CD14-positive monocyte (primary cell): Measurements from ENCODE around the gene OR4D11. TPM values are rescaled to one million over a fixed set of nuclear protein-coding genes. Genes with fewer than 3 reads are reported as not detected.
"Not testable (repeated sequence)": the region's sequence is repeated elsewhere in the genome, so short reads cannot be mapped to it uniquely, and the experiment has no call there.

Experiments
- DNase-seq, 3 donors: peaks; one replicate each; pipeline ENCODE4 v3.0.0-alpha.2; 2011 to 2022
- H2AFZ ChIP-seq: 2 replicates; pipeline ENCODE4 v1.6.0; 2012; ENCODE audit warnings: mild to moderate bottlenecking, low read depth, low read length, inconsistent platforms; ENCODE audit not compliant: insufficient read depth, poor library complexity, severe bottlenecking
- H3K27ac ChIP-seq, 2 donors: 1 replicate in 1 of 2; 2 replicates in 1 of 2; pipeline ENCODE4 v1.5.1; 2012 to 2013; ENCODE audit warnings: low read length in 2 of 2, control low read depth in 1 of 2, inconsistent platforms in 1 of 2, low read depth in 1 of 2, mild to moderate bottlenecking in 1 of 2
- H3K27me3 ChIP-seq, 2 donors: one replicate each; pipeline versions ENCODE4 v1.6.0 to v1.6.1; 2011 to 2013; ENCODE audit warnings: low read length in 2 of 2; ENCODE audit not compliant: control insufficient read depth in 2 of 2, insufficient read depth in 2 of 2
- H3K36me3 ChIP-seq, 2 donors: replicated peaks in 1 of 2; 1 replicate in 1 of 2; 2 replicates in 1 of 2; pipeline versions ENCODE4 v1.5.1 to v1.6.1; 2012 to 2013; ENCODE audit warnings: low read length in 2 of 2, control low read depth in 1 of 2, inconsistent platforms in 1 of 2, mild to moderate bottlenecking in 1 of 2; ENCODE audit not compliant: insufficient read depth in 2 of 2, control insufficient read depth in 1 of 2
- H3K4me1 ChIP-seq, 2 donors: 1 replicate in 1 of 2; 2 replicates in 1 of 2; pipeline versions ENCODE4 v1.5.1 to v1.6.1; 2012 to 2013; ENCODE audit warnings: low read length in 2 of 2, control low read depth in 1 of 2, inconsistent platforms in 1 of 2, mild to moderate bottlenecking in 1 of 2, moderate library complexity in 1 of 2; ENCODE audit not compliant: insufficient read depth in 2 of 2, control insufficient read depth in 1 of 2
- H3K4me2 ChIP-seq: replicated peaks from 2 replicates; pipeline ENCODE3; 2012; ENCODE audit warnings: low read length, moderate library complexity, mild to moderate bottlenecking; ENCODE audit not compliant: poor library complexity, severe bottlenecking; ENCODE audit errors: extremely low read depth
- H3K4me3 ChIP-seq, 3 experiments: fragments of 200-600 bp in 1 of 3; sonication (generic) in 1 of 3; replicated peaks in 1 of 3; 1 replicate in 2 of 3; 2 replicates in 1 of 3; pipeline ENCODE4 v1.5.1; 2011 to 2013; ENCODE audit warnings: low read length in 3 of 3, mild to moderate bottlenecking in 3 of 3, control low read depth in 2 of 3, low read depth in 2 of 3, inconsistent platforms in 1 of 3, moderate library complexity in 1 of 3
- H3K79me2 ChIP-seq: 2 replicates; pipeline ENCODE4 v1.6.0; 2012; ENCODE audit warnings: mild to moderate bottlenecking, control low read depth, inconsistent platforms, low read length, moderate library complexity; ENCODE audit not compliant: insufficient read depth
- H3K9ac ChIP-seq: 2 replicates; pipeline ENCODE4 v1.6.0; 2017; ENCODE audit warnings: low read length, mild to moderate bottlenecking; ENCODE audit not compliant: insufficient read depth, poor library complexity, severe bottlenecking
- H3K9me3 ChIP-seq, 2 donors: replicated peaks in 1 of 2; 1 replicate in 1 of 2; 2 replicates in 1 of 2; pipeline versions ENCODE4 v1.5.1 to v1.6.1; 2012 to 2013; ENCODE audit warnings: low read length in 2 of 2, control low read depth in 1 of 2; ENCODE audit not compliant: control insufficient read depth in 1 of 2, insufficient read depth in 1 of 2
- H4K20me1 ChIP-seq: 2 replicates; pipeline ENCODE4 v1.6.0; 2012; ENCODE audit warnings: mild to moderate bottlenecking, low read length, control low read depth, moderate library complexity; ENCODE audit not compliant: insufficient read depth
- H3K27ac Mint-ChIP-seq, 7 donors: one replicate each; pipeline ENCODE4 v1.8.0; 2020; ENCODE audit warnings: mild to moderate bottlenecking in 7 of 7, mixed read lengths in 7 of 7, moderate library complexity in 6 of 7, inconsistent platforms in 2 of 7
- H3K27me3 Mint-ChIP-seq, 3 donors: one replicate each; pipeline ENCODE4 v1.8.0; 2021 to 2022; ENCODE audit warnings: low read depth in 3 of 3, mild to moderate bottlenecking in 3 of 3, mixed read lengths in 3 of 3, moderate library complexity in 3 of 3, inconsistent platforms in 1 of 3
- H3K36me3 Mint-ChIP-seq, 2 donors: one replicate each; pipeline ENCODE4 v1.8.0; 2020; ENCODE audit warnings: mixed read lengths in 2 of 2, inconsistent platforms in 1 of 2, mild to moderate bottlenecking in 1 of 2
- H3K4me1 Mint-ChIP-seq: one replicate; pipeline ENCODE4 v1.8.0; 2020; ENCODE audit warnings: mild to moderate bottlenecking, mixed read lengths
- H3K4me3 Mint-ChIP-seq, 2 donors: one replicate each; pipeline ENCODE4 v1.8.0; 2020; ENCODE audit warnings: mild to moderate bottlenecking in 2 of 2, mixed read lengths in 2 of 2, moderate library complexity in 1 of 2
- H3K9me3 Mint-ChIP-seq, 7 donors: one replicate each; pipeline ENCODE4 v1.8.0; 2020 to 2022; ENCODE audit warnings: mixed read lengths in 7 of 7, mild to moderate bottlenecking in 6 of 7, moderate library complexity in 6 of 7, inconsistent platforms in 2 of 7
- WGBS: methylation state at CpG from one replicate; pipeline ENCODE4 v1.1.5; 2013; ENCODE audit warnings: missing lambda C conversion rate; ENCODE audit not compliant: insufficient coverage; 5-methylcytosine and 5-hydroxymethylcytosine counted together
- intact Hi-C, 2 donors: fragments of 100-400 bp; cut with micrococcal nuclease; formaldehyde crosslinking; loops; one replicate each; pipeline versions ENCODE4 v1.15.0 to v1.15.1; 2023
- polyA plus RNA-seq, 3 donors: library from polyadenylated mRNA; depleted of rRNA in 1 of 3; unstranded in 2 of 3; stranded (reverse) in 1 of 3; fragments of 300-500 nt in 2 of 3; fragments of >200 nt in 1 of 3; fragmentation: Illumina TruSeq in 2 of 3; gene quantifications; 1 replicate in 2 of 3; 2 replicates in 1 of 3; pipeline ENCODE4 v1.2.3, GENCODE V29; 2012 to 2021
- TF ChIP-seq, protein P1 (sequence below): fragments of 200-600 bp; IDR thresholded peaks from one replicate; pipeline ENCODE4 v1.8.0; 2022; ENCODE audit warnings: antibody characterized with exemption, mild to moderate bottlenecking

OR4D11 gene
- polyA plus RNA-seq, 3 donors, result not detected

DNA sequence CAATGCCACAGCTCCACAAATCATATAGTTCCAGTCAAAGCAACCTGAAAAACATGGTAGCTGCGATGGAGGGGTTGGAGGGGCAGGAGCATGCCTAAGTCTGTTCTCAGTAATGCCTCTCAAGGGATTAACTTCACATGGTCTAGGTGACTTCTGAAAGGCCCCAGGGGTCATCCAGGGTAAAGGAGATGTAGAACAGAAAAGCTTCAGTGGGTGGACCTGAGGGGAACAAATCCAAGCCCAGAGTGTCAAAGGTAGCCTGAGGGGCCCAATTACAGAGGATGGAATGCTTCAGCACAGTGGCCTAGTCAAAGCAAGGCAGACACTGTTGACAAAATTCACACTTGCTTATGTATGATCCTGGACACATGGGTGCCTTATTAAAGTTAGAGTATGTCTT is 31.3 kb downstream of the OR4D11 start:
- no peak for DNase-seq
- intact Hi-C loops, result no loop called here
- H3K27me3 ChIP-seq, result no peaks in the 10 kb centered on the region
- Mint-ChIP-seq H3K36me3 (no peaks in the 10 kb centered on the region), H3K27ac (no peak overlapping the region), H3K9me3 (peaks cover 0 to 1% (median 0%) of the 10 kb centered on the region in 7 donors), H3K4me1 (peaks cover 11% of the 10 kb centered on the region), H3K27me3 (peaks cover 0 to 4% (median 2%) of the 10 kb centered on the region in 3 donors), H3K4me3 (no peak overlapping the region)
- no peaks in the 10 kb centered on the region for H3K79me2 ChIP-seq
- H3K9ac ChIP-seq, result no peak overlapping the region
- WGBS, result 88% methylated on average over 1 of the region's 1 CpG
- H4K20me1 ChIP-seq, result no peaks in the 10 kb centered on the region
- H3K4me2 ChIP-seq, result no peak overlapping the region
- H3K9me3 ChIP-seq, result no peaks in the 10 kb centered on the region
- peaks cover 8 to 9% of the 10 kb centered on the region in 2 donors for H3K4me1 ChIP-seq
- H3K36me3 ChIP-seq, result no peaks in the 10 kb centered on the region
- H3K4me3 ChIP-seq, result no peak overlapping the region
- H2AFZ ChIP-seq, result no peak overlapping the region
- TF ChIP-seq, protein P1, sequence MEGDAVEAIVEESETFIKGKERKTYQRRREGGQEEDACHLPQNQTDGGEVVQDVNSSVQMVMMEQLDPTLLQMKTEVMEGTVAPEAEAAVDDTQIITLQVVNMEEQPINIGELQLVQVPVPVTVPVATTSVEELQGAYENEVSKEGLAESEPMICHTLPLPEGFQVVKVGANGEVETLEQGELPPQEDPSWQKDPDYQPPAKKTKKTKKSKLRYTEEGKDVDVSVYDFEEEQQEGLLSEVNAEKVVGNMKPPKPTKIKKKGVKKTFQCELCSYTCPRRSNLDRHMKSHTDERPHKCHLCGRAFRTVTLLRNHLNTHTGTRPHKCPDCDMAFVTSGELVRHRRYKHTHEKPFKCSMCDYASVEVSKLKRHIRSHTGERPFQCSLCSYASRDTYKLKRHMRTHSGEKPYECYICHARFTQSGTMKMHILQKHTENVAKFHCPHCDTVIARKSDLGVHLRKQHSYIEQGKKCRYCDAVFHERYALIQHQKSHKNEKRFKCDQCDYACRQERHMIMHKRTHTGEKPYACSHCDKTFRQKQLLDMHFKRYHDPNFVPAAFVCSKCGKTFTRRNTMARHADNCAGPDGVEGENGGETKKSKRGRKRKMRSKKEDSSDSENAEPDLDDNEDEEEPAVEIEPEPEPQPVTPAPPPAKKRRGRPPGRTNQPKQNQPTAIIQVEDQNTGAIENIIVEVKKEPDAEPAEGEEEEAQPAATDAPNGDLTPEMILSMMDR, result no peak
- H3K27ac ChIP-seq, result no peak overlapping the region

DNA sequence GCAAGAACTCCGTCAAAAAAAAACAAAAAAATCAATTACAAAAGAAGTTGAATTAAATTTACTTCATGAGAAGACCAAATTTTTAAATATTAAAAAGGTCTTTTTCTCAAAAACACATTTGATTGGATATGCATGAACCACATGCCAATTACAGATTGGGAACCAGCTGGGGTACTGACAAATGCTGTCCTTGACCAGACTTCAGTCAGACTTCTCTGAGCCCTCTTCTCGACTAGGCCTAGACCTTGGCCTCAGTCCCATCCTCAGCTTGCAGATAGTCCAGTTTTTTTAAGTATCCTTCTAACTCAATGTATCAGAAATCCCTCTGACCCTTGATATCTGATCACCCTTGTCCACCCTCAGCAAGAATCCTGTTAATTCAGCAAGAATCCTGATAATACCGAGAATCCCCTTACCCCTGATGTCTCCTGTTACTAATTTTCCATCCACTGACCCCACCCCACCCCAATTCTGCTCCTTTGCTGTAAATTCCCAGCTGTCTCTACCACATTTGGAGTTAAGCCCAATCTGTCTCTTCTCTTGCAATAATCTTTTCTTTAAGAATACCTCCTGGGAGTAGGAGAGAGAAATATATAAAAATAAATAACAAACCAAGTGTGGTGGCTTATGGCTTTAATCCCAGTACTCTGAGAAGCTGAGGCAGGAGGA is 38.9 kb downstream of the OR4D11 start:
- H3K4me1 Mint-ChIP-seq, result peaks cover 12% of the 10 kb centered on the region
- intact Hi-C loops, result no loop called here
- no peak overlapping the region for H3K4me3 Mint-ChIP-seq
- Histone ChIP-seq H3K4me3 (no peak overlapping the region), H3K36me3 (no peaks in the 10 kb centered on the region), H4K20me1 (no peaks in the 10 kb centered on the region), H2AFZ (no peak overlapping the region), H3K27me3 (no peaks in the 10 kb centered on the region), H3K9ac (no peak overlapping the region), H3K4me2 (no peak overlapping the region), H3K27ac (no peak overlapping the region), H3K9me3 (no peaks in the 10 kb centered on the region), H3K4me1 (peaks cover under 1 to 4% of the 10 kb centered on the region in 2 donors), H3K79me2 (no peaks in the 10 kb centered on the region)
- TF ChIP-seq, protein P1, result no peak
- no peak for DNase-seq
- WGBS, result 94% methylated on average over 2 of the region's 3 CpGs
- no peak overlapping the region for H3K27ac Mint-ChIP-seq
- H3K9me3 Mint-ChIP-seq, result peaks cover 0 to 8% (median 0%) of the 10 kb centered on the region in 7 donors
- no peaks in the 10 kb centered on the region for H3K27me3 Mint-ChIP-seq
- no peaks in the 10 kb centered on the region for H3K36me3 Mint-ChIP-seq

DNA sequence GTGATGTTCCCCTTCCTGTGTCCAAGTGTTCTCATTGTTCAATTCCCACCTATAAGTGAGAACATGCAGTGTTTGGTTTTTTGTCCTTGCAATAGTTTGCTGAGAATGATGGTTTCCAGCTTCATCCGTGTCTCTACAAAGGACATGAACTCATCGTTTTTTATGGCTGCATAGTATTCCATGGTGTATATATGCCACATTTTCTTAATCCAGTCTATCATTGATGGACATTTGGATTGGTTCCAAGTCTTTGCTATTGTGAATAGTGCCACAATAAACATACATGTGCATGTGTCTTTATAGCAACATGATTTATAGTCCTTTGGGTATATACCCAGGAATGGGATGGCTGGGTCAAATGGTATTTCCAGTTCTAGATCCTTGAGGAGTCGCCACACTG is 40.3 kb downstream of the OR4D11 start:
- H2AFZ ChIP-seq, H3K9me3 ChIP-seq, H3K9me3 Mint-ChIP-seq, H3K36me3 ChIP-seq, intact Hi-C loops, H3K4me3 ChIP-seq, H3K36me3 Mint-ChIP-seq, H3K4me2 ChIP-seq, H4K20me1 ChIP-seq, H3K4me3 Mint-ChIP-seq, H3K9ac ChIP-seq, H3K27me3 Mint-ChIP-seq, DNase-seq, H3K4me1 ChIP-seq, H3K27me3 ChIP-seq, H3K27ac ChIP-seq, H3K79me2 ChIP-seq: not testable (repeated sequence)
- peaks cover 11% of the 10 kb centered on the region for H3K4me1 Mint-ChIP-seq
- WGBS, result no CpG with 5 or more reads among the region's 3 CpGs
- H3K27ac Mint-ChIP-seq, result peak overlapping the region in 1 of 7 donors; percentile 48
